ENCODE results near the gene HIGD1B. TPM values are rescaled to one million over a fixed set of nuclear protein-coding genes. Genes with fewer than 3 reads are reported as not detected.

The HIGD1B gene
- total and polyA plus RNA-seq, 9 donors: 1.1 to 6.8 (median 2.0) TPM

DNA sequence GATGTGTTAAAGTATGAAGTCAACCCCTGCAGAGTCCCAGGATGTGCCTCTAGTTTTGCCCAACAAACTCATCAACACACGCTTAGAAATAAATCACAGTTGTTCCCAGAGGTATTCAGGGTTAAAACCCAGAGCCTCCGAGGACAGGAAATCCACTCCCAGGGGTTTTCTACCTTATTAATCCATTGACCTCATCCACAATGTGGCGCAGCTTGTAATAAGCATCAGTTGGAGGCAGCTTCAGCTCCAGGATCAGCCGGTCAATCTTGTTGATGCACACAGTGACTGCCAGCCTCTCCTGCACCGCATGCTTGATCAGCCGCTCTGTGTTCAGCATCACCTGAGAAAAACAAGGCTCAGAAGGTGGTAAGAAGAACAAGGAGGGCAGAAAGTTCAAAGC is 28.1 kb downstream of the HIGD1B start:
- TF ChIP-seq, protein P1, sequence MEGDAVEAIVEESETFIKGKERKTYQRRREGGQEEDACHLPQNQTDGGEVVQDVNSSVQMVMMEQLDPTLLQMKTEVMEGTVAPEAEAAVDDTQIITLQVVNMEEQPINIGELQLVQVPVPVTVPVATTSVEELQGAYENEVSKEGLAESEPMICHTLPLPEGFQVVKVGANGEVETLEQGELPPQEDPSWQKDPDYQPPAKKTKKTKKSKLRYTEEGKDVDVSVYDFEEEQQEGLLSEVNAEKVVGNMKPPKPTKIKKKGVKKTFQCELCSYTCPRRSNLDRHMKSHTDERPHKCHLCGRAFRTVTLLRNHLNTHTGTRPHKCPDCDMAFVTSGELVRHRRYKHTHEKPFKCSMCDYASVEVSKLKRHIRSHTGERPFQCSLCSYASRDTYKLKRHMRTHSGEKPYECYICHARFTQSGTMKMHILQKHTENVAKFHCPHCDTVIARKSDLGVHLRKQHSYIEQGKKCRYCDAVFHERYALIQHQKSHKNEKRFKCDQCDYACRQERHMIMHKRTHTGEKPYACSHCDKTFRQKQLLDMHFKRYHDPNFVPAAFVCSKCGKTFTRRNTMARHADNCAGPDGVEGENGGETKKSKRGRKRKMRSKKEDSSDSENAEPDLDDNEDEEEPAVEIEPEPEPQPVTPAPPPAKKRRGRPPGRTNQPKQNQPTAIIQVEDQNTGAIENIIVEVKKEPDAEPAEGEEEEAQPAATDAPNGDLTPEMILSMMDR (IDR thresholded peaks at IDR 0.05): no peak
- TF ChIP-seq POLR2A (IDR thresholded peaks at IDR 0.05) (no peak), EP300 (IDR thresholded peaks at IDR 0.05) (no peak)
- H3K27ac ChIP-seq: no peak overlapping the region
- WGBS, 3 donors: 90 to 94% (median 93%) methylated on average over 6 of the region's 6 CpGs

DNA sequence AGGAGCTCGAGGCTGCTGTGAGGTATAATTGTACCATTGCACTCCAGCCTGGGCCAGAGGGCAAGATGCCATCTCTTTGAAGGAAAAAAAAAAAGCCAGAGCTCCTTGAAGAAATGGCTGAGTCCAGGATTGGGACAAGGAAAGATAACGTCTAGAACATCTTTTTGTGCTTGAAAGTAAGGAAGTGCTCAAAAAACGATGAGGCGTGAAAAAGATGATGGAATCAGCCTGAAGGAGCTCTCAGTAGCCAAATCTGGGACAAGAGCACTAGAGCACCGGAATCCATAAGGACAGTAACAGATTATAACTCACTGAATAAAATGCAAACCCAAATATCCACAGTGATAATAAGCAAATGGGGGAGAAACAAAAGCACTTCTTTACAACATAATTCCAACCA is 29.4 kb downstream of the HIGD1B start:
- no peak for DNase-seq
- no peaks in the 10 kb centered on the region for H3K9me3 ChIP-seq
- WGBS, 3 donors: 86 to 89% (median 87%) methylated on average over 5 of the region's 5 CpGs
- no peaks in the 10 kb centered on the region for H3K4me1 ChIP-seq (ENCODE audit: insufficient read depth)
- no peak for TF ChIP-seq EP300 (IDR thresholded peaks at IDR 0.05)
- no peak for TF ChIP-seq POLR2A (IDR thresholded peaks at IDR 0.05)
- TF ChIP-seq, protein P1 (IDR thresholded peaks at IDR 0.05): no peak
- no peak overlapping the region for H3K4me3 ChIP-seq
- H3K36me3 ChIP-seq: no peaks in the 10 kb centered on the region
- no peaks in the 10 kb centered on the region for H3K27me3 ChIP-seq
- intact Hi-C loops (cut with DNase I): no loop called here
- H3K27ac ChIP-seq: no peak overlapping the region

More for the DNA sequence above, 28.1 kb downstream of the HIGD1B start:
- H3K36me3 ChIP-seq: no peaks in the 10 kb centered on the region
- DNase-seq: no peak
- intact Hi-C loops (cut with DNase I): no loop called here
- H3K27me3 ChIP-seq: no peaks in the 10 kb centered on the region
- no peaks in the 10 kb centered on the region for H3K4me1 ChIP-seq (ENCODE audit: insufficient read depth)
- H3K4me3 ChIP-seq: no peak overlapping the region
- H3K9me3 ChIP-seq: no peaks in the 10 kb centered on the region

DNA sequence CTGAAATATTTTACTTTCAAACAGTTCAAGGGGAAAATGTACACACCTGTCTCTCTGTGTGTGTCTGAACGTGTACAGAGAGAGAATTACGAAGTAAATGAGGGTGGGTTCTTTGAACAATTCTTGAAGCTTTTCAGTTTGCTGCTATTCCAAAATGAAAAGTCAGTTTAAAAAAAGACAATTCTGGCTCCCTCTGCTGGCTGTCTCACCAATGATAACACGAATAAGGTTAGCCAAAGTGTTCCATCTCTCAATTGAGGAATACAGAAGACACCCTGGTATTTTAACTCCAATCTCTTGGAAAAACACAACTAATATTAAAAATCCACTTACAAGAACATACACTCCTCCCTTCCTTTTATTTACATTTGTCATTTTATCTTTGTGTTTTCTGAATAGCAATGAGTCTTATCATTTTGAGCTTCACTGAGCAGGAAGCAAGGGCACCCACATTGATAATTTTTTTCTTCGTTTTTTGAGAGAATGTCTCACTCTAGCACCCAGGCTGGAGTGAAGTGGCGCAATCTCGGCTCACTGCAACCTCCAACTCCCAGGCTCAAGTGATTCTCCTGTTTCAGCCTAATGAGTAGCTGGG is 31.0 kb downstream of the HIGD1B start:
- Histone ChIP-seq H3K4me1 (ENCODE audit: insufficient read depth) (no peaks in the 10 kb centered on the region), H3K4me3 (no peak overlapping the region), H3K36me3 (no peaks in the 10 kb centered on the region), H3K27me3 (no peaks in the 10 kb centered on the region), H3K9me3 (no peaks in the 10 kb centered on the region), H3K27ac (no peak overlapping the region)
- peak in 1 of 5 donors; percentile 36 for DNase-seq
- TF ChIP-seq EP300 (IDR thresholded peaks at IDR 0.05): no peak
- TF ChIP-seq, protein P1 (IDR thresholded peaks at IDR 0.05): peak in 1 of 3 donors; percentile 37
- WGBS, 3 donors: 32 to 37% (median 35%) methylated on average over 6 of the region's 6 CpGs
- intact Hi-C loops (cut with DNase I): no loop called here

DNA sequence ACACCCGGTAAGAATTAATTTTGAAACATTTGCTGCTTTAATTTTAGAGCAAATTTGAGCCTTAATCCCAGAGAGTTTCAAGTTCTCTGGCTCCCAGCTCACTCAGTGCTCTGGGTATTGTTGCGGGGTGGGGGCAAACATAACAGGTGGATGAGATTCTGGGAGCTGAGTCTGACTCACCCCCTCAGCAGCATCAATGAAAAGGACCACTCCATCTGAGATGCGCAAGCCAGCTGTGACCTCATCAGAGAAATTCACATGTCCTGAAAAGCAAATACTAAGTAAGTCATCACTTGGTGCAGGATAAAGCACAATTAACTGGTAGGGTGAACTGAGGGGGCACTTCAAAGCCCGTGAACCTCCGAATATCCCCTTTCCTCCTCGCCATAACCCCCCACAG is 31.7 kb downstream of the HIGD1B start:
- H3K9me3 ChIP-seq: no peaks in the 10 kb centered on the region
- no peak overlapping the region for H3K27ac ChIP-seq
- no peaks in the 10 kb centered on the region for H3K4me1 ChIP-seq (ENCODE audit: insufficient read depth)
- DNase-seq: no peak
- no peak overlapping the region for H3K4me3 ChIP-seq
- TF ChIP-seq EP300 (IDR thresholded peaks at IDR 0.05): no peak
- no peak for TF ChIP-seq POLR2A (IDR thresholded peaks at IDR 0.05)
- TF ChIP-seq, protein P1 (IDR thresholded peaks at IDR 0.05): no peak
- WGBS, 3 donors: 88 to 96% (median 96%) methylated on average over 6 of the region's 6 CpGs
- intact Hi-C loops (cut with DNase I): no loop called here
- no peaks in the 10 kb centered on the region for H3K36me3 ChIP-seq
- H3K27me3 ChIP-seq: no peaks in the 10 kb centered on the region

Data from ovary (tissue), 9 donors.